ENCODE results near the gene SLC25A20.
"Not testable (repeated sequence)": the region's sequence is repeated elsewhere in the genome, so short reads cannot be mapped to it uniquely, and the experiment has no call there.

Gene SLC25A20

DNA sequence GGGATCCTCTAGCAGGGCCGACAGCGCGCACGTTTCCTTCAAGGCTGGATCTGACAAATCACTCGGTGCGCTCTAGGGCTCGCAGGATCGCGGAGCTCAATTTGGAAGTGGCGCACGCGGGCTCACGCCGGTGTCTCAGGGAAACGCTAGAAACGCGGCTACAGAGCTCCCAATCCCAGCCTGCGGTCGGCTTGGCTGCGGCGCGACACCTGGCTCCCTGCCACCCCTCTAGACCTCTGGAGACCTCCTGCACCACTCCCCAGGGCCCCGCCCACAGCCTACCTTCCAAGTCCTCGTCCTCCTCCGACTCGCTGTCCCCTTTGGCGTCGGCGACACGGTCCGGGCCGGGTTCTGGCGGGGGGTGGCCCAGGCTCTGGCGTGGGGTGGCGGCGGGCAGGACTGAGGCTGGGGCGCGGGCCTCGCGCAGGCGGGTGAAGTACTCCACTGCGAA lies 51.6 kb downstream of the SLC25A20 start:
- DNase-seq (ENCODE audit: low read depth, low spot score): no peak
- Histone ChIP-seq H3K27ac (no peak overlapping the region), H3K36me3 (ENCODE audit: insufficient read depth, low read length) (no peaks in the 10 kb centered on the region), H3K9me3 (ENCODE audit: low read depth, low read length) (no peaks in the 10 kb centered on the region), H3K4me3 (peak overlapping the region; percentile 77), H3K9ac (ENCODE audit: insufficient read length) (peak overlapping the region; percentile 64)
- no peak for TF ChIP-seq EZH2 (IDR thresholded peaks at IDR 0.05)
- no peak for TF ChIP-seq POLR2AphosphoS5 (IDR thresholded peaks at IDR 0.05; ENCODE audit: borderline replicate concordance, low read depth, low read length)
- no peak for TF ChIP-seq FOXP2 (optimal IDR thresholded peaks at IDR 0.05; ENCODE audit: control extremely low read depth, extremely low read length, insufficient read depth)

- Histone ChIP-seq H3K27ac (no peak overlapping the region), H3K36me3 (ENCODE audit: insufficient read depth, low read length) (no peaks in the 10 kb centered on the region), H3K4me3 (no peak overlapping the region), H3K9me3 (ENCODE audit: low read depth, low read length) (no peaks in the 10 kb centered on the region), H3K9ac (ENCODE audit: insufficient read length) (no peak overlapping the region)
- no peak for DNase-seq (ENCODE audit: low read depth, low spot score)
- TF ChIP-seq POLR2AphosphoS5 (IDR thresholded peaks at IDR 0.05; ENCODE audit: borderline replicate concordance, low read depth, low read length) (no peak), EZH2 (IDR thresholded peaks at IDR 0.05) (no peak), FOXP2 (optimal IDR thresholded peaks at IDR 0.05; ENCODE audit: control extremely low read depth, extremely low read length, insufficient read depth) (no peak)
These were observed 53.5 kb downstream of the SLC25A20 start for GRCh38 chr3:48845170-48845569.

- H3K4me3 ChIP-seq: no peak overlapping the region
- no peak overlapping the region for H3K27ac ChIP-seq
- TF ChIP-seq FOXP2 (optimal IDR thresholded peaks at IDR 0.05; ENCODE audit: control extremely low read depth, extremely low read length, insufficient read depth) (no peak), EZH2 (IDR thresholded peaks at IDR 0.05) (no peak), POLR2AphosphoS5 (IDR thresholded peaks at IDR 0.05; ENCODE audit: borderline replicate concordance, low read depth, low read length) (no peak)
- no peaks in the 10 kb centered on the region for H3K9me3 ChIP-seq (ENCODE audit: low read depth, low read length)
- no peaks in the 10 kb centered on the region for H3K36me3 ChIP-seq (ENCODE audit: insufficient read depth, low read length)
- no peak overlapping the region for H3K9ac ChIP-seq (ENCODE audit: insufficient read length)
- DNase-seq (ENCODE audit: low read depth, low spot score): no peak
These were observed 61.5 kb downstream of the SLC25A20 start for GRCh38 chr3:48837163-48837562.

- no peaks in the 10 kb centered on the region for H3K9me3 ChIP-seq (ENCODE audit: low read depth, low read length)
- no peak overlapping the region for H3K27ac ChIP-seq
- no peak overlapping the region for H3K9ac ChIP-seq (ENCODE audit: insufficient read length)
- no peak overlapping the region for H3K4me3 ChIP-seq
- H3K36me3 ChIP-seq (ENCODE audit: insufficient read depth, low read length): no peaks in the 10 kb centered on the region
- TF ChIP-seq FOXP2 (optimal IDR thresholded peaks at IDR 0.05; ENCODE audit: control extremely low read depth, extremely low read length, insufficient read depth): no peak
- no peak for TF ChIP-seq EZH2 (IDR thresholded peaks at IDR 0.05)
- TF ChIP-seq POLR2AphosphoS5 (IDR thresholded peaks at IDR 0.05; ENCODE audit: borderline replicate concordance, low read depth, low read length): no peak
- DNase-seq (ENCODE audit: low read depth, low spot score): no peak
These were observed 62.9 kb downstream of the SLC25A20 start for GRCh38 chr3:48835650-48836366.

DNA sequence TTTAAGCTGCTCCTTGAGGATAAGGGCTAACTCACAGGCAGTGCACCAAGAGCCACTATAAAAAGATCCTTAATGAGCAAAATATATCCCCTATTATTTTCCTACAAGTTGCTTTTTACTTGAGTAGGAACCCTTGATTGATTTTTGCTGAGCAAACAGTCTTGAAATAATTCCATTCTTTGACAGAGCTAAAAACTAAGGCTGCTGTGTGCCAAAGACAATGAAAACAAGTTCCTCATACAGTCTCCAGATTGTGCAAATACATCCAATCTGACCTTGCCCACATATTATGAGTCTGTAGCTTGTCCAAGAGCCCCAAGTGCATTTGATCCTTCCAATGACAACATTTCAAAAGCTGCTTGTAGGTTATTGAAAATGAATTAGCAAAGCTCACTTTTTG lies 66.0 kb downstream of the SLC25A20 start:
- Histone ChIP-seq H3K9me3 (ENCODE audit: low read depth, low read length) (no peaks in the 10 kb centered on the region), H3K36me3 (ENCODE audit: insufficient read depth, low read length) (no peaks in the 10 kb centered on the region), H3K9ac (ENCODE audit: insufficient read length) (no peak overlapping the region), H3K4me3 (no peak overlapping the region), H3K27ac (no peak overlapping the region)
- TF ChIP-seq POLR2AphosphoS5 (IDR thresholded peaks at IDR 0.05; ENCODE audit: borderline replicate concordance, low read depth, low read length) (no peak), FOXP2 (optimal IDR thresholded peaks at IDR 0.05; ENCODE audit: control extremely low read depth, extremely low read length, insufficient read depth) (no peak), EZH2 (IDR thresholded peaks at IDR 0.05) (no peak)
- no peak for DNase-seq (ENCODE audit: low read depth, low spot score)

- H3K4me3 ChIP-seq: no peak overlapping the region
- DNase-seq (ENCODE audit: low read depth, low spot score): no peak
- H3K9me3 ChIP-seq (ENCODE audit: low read depth, low read length): no peaks in the 10 kb centered on the region
- TF ChIP-seq POLR2AphosphoS5 (IDR thresholded peaks at IDR 0.05; ENCODE audit: borderline replicate concordance, low read depth, low read length): no peak
- TF ChIP-seq FOXP2 (optimal IDR thresholded peaks at IDR 0.05; ENCODE audit: control extremely low read depth, extremely low read length, insufficient read depth): no peak
- TF ChIP-seq EZH2 (IDR thresholded peaks at IDR 0.05): no peak
- no peak overlapping the region for H3K27ac ChIP-seq
- H3K9ac ChIP-seq (ENCODE audit: insufficient read length): no peak overlapping the region
- H3K36me3 ChIP-seq (ENCODE audit: insufficient read depth, low read length): no peaks in the 10 kb centered on the region
These were observed 68.0 kb downstream of the SLC25A20 start for GRCh38 chr3:48830715-48831114.

GRCh38 chr3:48829525-48829924 lies 69.2 kb downstream of the SLC25A20 start:
- H3K4me3 ChIP-seq; H3K9ac ChIP-seq (ENCODE audit: insufficient read length); H3K36me3 ChIP-seq (ENCODE audit: insufficient read depth, low read length); H3K9me3 ChIP-seq (ENCODE audit: low read depth, low read length); DNase-seq (ENCODE audit: low read depth, low spot score); H3K27ac ChIP-seq: not testable (repeated sequence)

GRCh38 chr3:48827874-48828273 lies 70.8 kb downstream of the SLC25A20 start:
- DNase-seq (ENCODE audit: low read depth, low spot score); H3K9ac ChIP-seq (ENCODE audit: insufficient read length); H3K4me3 ChIP-seq; H3K36me3 ChIP-seq (ENCODE audit: insufficient read depth, low read length); H3K27ac ChIP-seq; H3K9me3 ChIP-seq (ENCODE audit: low read depth, low read length): not testable (repeated sequence)

DNA sequence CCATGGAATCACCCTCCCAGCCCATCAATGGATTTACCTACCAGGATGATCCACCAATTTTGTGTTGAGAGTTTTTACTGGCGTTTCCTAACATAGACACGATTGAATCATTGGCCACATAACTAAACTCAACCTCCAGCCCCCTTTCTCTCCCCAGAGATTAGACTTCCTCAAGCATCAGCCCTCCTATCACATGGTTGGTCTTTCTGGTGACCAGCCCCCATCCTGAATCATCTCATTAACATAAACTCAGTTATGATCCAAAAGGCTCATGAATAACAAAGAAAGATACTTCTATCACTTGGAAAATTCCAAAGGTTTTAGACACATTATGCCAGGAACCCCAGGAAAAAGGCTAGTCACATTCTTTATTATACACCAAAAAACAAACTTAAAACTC lies 72.2 kb downstream of the SLC25A20 start:
- no peak overlapping the region for H3K4me3 ChIP-seq
- DNase-seq (ENCODE audit: low read depth, low spot score): no peak
- TF ChIP-seq POLR2AphosphoS5 (IDR thresholded peaks at IDR 0.05; ENCODE audit: borderline replicate concordance, low read depth, low read length): no peak
- no peak for TF ChIP-seq EZH2 (IDR thresholded peaks at IDR 0.05)
- TF ChIP-seq FOXP2 (optimal IDR thresholded peaks at IDR 0.05; ENCODE audit: control extremely low read depth, extremely low read length, insufficient read depth): no peak
- H3K9ac ChIP-seq (ENCODE audit: insufficient read length): no peak overlapping the region
- no peaks in the 10 kb centered on the region for H3K36me3 ChIP-seq (ENCODE audit: insufficient read depth, low read length)
- H3K27ac ChIP-seq: no peak overlapping the region
- no peaks in the 10 kb centered on the region for H3K9me3 ChIP-seq (ENCODE audit: low read depth, low read length)

All from SK-N-MC (cell line).